ENCODE results near the gene SRRM1.
"Not testable (repeated sequence)": the region's sequence is repeated elsewhere in the genome, so short reads cannot be mapped to it uniquely, and the experiment has no call there.

The SRRM1 gene

DNA sequence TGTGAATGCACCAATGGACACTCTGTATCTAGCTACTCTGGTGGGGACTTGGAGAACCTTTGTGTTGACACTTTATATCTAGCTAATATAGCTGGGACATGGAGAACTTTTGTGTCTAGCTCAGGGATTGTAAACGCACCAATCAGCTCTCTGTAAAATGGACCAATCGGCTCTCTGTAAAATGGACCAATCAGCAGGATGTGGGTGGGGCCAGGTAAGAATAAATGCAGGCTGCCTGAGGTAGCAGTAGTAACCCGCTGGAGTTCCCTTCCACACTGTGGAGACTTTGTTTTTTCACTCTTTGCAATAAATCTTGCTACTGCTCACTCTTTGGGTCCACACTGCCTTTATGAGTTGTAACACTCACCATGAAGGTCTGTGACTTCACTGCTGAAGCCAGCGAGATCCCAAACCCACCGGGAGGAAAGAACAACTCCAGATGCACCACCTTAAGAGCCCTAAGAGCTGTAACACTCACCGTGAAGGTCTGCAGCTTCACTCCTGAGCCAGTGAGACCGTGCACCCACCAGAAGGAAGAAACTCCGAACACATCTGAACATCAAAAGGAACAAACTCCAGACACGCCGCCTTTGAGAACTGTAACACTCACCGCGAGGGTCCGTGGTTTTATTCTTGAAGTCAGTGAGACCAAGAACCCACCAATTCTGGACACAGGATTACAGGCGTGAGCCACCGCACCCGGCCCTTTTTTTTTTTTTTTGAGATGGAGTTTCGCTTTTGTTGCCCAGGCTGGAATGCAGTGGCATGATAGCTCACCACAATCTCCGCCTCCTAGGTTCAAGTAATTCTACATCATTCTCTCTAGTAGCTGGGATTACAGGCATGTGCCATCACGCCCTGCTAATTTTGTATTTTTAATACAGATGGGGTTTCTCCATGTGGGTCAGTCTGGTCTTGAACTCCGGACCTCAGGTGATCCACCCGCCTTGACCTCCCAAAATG, 79.3 kb downstream of the SRRM1 start:
- DNase-seq = not testable (repeated sequence)

All from DMS53 (cell line).